ENCODE measurements around the gene ARPP19.
"Not testable (repeated sequence)": the region's sequence is repeated elsewhere in the genome, so short reads cannot be mapped to it uniquely, and the experiment has no call there.

ARPP19 gene

GRCh38 chr15:52512869-52513268 is 56.0 kb downstream of the ARPP19 start:
- DNase-seq (ENCODE audit: low spot score), result not testable (repeated sequence)

DNA sequence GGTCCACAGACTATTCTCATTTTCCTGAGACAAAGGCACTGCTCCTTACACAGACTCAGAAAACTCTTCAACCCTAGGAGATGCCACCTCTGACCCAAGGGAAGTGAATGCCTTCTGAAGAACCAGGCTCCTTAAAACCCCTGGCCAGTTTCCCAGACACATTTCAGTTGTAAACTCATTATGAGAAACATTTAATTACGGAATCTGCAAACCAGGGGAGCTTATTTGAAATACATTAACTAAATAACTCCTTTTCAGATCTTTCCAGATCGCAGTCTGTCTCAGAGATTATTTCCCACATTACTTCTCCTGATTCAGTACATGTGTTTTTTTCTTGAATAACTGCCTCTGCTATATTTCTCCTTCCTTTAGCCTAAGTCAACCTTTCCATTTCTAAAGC is 57.7 kb downstream of the ARPP19 start:
- DNase-seq (ENCODE audit: low spot score), result no peak

- DNase-seq (ENCODE audit: low spot score), result no peak
Observed at GRCh38 chr15:52509500-52510245, 59.2 kb downstream of the ARPP19 start.

DNA sequence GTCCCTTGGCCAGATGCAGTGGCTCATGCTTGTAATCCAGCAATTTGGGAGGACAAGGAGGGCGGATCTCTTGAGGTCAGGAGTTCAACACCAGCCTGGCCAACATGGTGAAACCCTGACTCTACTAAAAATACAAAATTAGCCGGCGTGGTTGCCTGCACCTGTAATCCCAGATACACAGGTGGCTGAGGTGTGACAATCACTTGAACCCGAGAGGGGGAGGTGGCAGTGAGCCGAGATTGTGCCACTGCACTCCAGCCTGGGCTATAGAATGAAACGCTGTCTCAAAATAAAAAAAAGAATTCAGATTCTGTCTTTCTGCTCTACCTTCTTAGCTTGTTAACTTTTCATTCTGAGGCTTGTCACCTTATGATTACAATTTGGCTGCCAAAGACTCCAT is 62.3 kb downstream of the ARPP19 start:
- no peak for DNase-seq (ENCODE audit: low spot score)

DNA sequence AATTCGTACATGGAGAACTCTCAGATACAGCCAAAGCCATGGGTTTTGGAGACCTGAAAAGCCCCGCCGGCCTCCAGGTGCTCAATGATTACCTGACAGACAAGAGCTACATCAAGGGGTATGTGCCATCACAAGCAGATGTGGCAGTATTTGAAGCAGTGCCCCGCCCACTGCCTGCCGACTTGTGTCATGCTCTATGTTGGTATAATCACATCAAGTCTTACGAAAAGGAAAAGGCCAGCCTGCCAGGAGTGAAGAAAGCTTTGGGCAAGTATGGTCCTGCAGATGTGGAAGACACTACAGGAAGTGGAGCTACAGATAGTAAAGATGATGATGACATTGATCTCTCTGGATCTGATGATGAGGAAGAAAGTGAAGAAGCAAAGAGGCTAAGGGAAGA is 63.7 kb downstream of the ARPP19 start:
- DNase-seq (ENCODE audit: low spot score), result no peak

- DNase-seq (ENCODE audit: low spot score), result no peak
Observed at GRCh38 chr15:52503788-52504496, 64.9 kb downstream of the ARPP19 start.

GRCh38 chr15:52502608-52503007 is 66.2 kb downstream of the ARPP19 start:
- DNase-seq (ENCODE audit: low spot score), result no peak

GRCh38 chr15:52499506-52499905 is 69.3 kb downstream of the ARPP19 start:
- no peak for DNase-seq (ENCODE audit: low spot score)

DNA sequence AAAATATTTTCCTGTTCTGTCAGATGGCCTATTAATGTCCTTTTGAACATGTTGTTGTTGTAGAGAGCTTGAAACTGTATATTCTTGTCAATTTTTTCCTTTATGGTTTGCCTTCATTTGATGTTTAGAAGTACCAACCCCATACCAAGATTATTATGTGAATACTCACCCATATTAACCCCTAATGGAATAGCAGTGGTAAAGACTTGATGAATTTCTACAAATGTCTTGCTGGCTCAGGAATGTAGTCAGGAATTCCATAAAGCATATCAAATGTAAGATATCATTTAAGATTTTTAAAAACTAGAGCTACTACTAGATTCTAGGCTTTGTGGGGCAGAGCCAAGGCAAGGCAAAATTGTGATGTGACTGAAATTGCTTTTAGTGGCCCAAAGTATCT is 70.1 kb downstream of the ARPP19 start:
- no peak for DNase-seq (ENCODE audit: low spot score)
